Cardiac muscle cell (in vitro differentiated cells and primary cell): ENCODE data around the gene MAPKAPK2. TPM values are rescaled to one million over a fixed set of nuclear protein-coding genes. Genes with fewer than 3 reads are reported as not detected.

Experiments
- DNase-seq, 2 donors: peaks; one replicate each; pipeline versions ENCODE4 v3.0.0 to v3.0.0-alpha.2; 2010 to 2017; ENCODE audit warnings: low read depth in 1 of 2, low spot score in 1 of 2
- H3K27ac ChIP-seq: fragments of 200-600 bp; sonication (generic); 2 replicates; pipeline ENCODE4 v1.5.1; 2016
- H3K27me3 ChIP-seq: fragments of 200-600 bp; sonication (generic); 2 replicates; pipeline ENCODE4 v1.6.0; 2016; ENCODE audit warnings: control low read depth
- H3K36me3 ChIP-seq: fragments of 200-600 bp; sonication (generic); 2 replicates; pipeline ENCODE4 v1.5.1; 2016; ENCODE audit warnings: control low read depth
- H3K4me1 ChIP-seq: fragments of 200-600 bp; sonication (generic); 2 replicates; pipeline ENCODE4 v1.8.1; 2017; ENCODE audit warnings: low read depth, mild to moderate bottlenecking, mixed run types
- H3K4me3 ChIP-seq: fragments of 200-600 bp; sonication (generic); 2 replicates; pipeline ENCODE4 v1.5.1; 2016; ENCODE audit warnings: mild to moderate bottlenecking
- H3K9me3 ChIP-seq: fragments of 200-600 bp; sonication (generic); 2 replicates; pipeline ENCODE4 v1.5.1; 2017; ENCODE audit warnings: low read depth, mild to moderate bottlenecking, control low read depth
- CTCF ChIP-seq: IDR thresholded peaks from 2 replicates; pipeline ENCODE4 v1.5.1; 2012; ENCODE audit warnings: low read depth, mild to moderate bottlenecking, low read length
- polyA plus RNA-seq: library from polyadenylated mRNA; unstranded; fragments of >200 nt; fragmentation: Nextera tagmentation; extraction: Ambion mirVana; gene quantifications from 2 replicates; pipeline ENCODE4 v1.2.1, GENCODE V29; 2016
- total RNA-seq: library from RNA; depleted of rRNA; stranded (reverse); fragments of >200 nt; gene quantifications from 2 replicates; pipeline ENCODE4 v1.2.3, GENCODE V29; 2016

Gene MAPKAPK2
- total and polyA plus RNA-seq, 2 experiments from 2014 or later = 31.4 to 117 TPM

- no peak for TF ChIP-seq CTCF
- no peak overlapping the region for H3K4me3 ChIP-seq
- peak in 1 of 2 donors; percentile 47 for DNase-seq
- H3K9me3 ChIP-seq = no peaks in the 10 kb centered on the region
- H3K36me3 ChIP-seq = no peaks in the 10 kb centered on the region
- peak overlapping the region; percentile 15 for H3K27ac ChIP-seq
- peaks cover 66% of the 10 kb centered on the region for H3K4me1 ChIP-seq
- no peaks in the 10 kb centered on the region for H3K27me3 ChIP-seq
Measured at GRCh38 chr1:206696812-206697585, 12.3 kb downstream of the MAPKAPK2 start.

DNA sequence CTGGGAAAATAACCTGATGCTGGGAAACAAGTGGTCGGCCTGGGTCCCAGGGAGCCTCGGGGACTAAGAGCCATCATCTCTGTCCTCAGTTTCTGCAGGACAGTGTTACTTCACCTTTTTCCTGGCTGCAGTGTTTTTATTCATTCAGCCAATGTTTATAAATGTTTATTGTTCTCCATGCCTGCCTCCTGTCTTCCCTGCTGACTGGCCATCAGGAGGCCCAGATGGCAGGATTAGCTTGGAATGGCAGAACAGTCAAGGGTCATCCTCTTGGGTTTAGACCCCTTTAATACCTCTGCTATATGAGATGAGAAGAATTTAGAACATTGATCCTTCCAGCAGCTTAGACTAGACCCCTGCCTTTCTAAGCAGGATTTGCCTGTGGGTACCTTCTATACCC lies 13.3 kb downstream of the MAPKAPK2 start:
- peaks cover 66% of the 10 kb centered on the region for H3K4me1 ChIP-seq

DNA sequence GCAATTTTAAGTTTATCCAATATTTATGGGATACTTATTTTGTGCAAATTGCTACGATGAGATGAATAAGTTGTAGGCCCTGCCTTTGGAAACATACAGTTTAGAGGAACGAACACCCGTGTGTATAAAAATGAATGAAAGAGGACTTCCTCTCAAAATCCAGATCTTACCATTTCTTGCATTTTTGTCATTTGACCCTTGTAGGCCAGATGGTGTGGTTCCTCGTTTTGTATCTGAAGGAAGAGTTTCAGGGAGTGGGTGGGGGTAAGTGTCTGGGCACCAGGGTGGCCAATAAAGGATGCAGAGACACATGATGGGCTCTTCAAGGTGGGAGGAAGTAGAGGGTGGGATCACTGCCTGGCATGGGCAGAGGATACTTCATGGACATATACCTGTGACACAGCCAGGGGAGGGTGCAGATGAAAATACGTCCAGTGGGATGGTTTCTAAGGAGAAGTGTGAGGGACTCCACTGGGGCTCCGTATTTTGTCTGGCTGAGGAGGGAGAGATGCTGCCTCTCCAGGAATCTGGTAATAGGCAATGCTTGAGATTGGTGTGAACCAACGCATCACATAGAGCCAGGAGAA lies 14.4 kb downstream of the MAPKAPK2 start:
- H3K27ac ChIP-seq = no peak overlapping the region
- DNase-seq = no peak
- H3K4me1 ChIP-seq = peaks cover 61% of the 10 kb centered on the region
- no peak for TF ChIP-seq CTCF
- no peak overlapping the region for H3K4me3 ChIP-seq
- no peaks in the 10 kb centered on the region for H3K36me3 ChIP-seq
- H3K9me3 ChIP-seq = no peaks in the 10 kb centered on the region
- no peaks in the 10 kb centered on the region for H3K27me3 ChIP-seq

More for the DNA sequence above, 13.3 kb downstream of the MAPKAPK2 start:
- no peaks in the 10 kb centered on the region for H3K36me3 ChIP-seq
- no peak overlapping the region for H3K4me3 ChIP-seq
- no peak for DNase-seq
- TF ChIP-seq CTCF = no peak
- no peaks in the 10 kb centered on the region for H3K9me3 ChIP-seq
- H3K27ac ChIP-seq = peak overlapping the region; percentile 15
- H3K27me3 ChIP-seq = no peaks in the 10 kb centered on the region

DNA sequence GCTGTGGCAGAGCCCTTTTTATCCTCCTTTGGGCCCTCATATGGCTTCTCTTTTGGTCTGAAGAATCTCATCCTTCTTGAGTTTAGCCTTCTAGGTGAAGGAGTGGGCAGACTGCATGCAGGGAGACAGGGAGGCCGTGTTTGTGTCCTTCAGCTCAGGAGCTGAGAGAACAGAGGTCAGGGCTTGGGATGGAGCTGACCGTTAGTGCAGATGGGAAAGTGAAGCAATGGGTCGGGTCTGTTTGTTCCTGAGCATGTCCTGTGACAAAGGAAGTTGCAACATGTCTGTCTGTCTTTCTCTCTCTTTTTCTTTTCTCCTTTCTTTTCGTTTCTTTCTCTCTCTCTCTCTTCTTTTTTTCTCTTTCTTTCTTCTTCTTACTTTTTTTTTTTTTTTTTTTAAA lies 14.9 kb downstream of the MAPKAPK2 start:
- Histone ChIP-seq H3K27ac (no peak overlapping the region), H3K4me1 (peaks cover 58% of the 10 kb centered on the region), H3K36me3 (no peaks in the 10 kb centered on the region), H3K9me3 (no peaks in the 10 kb centered on the region), H3K27me3 (no peaks in the 10 kb centered on the region), H3K4me3 (no peak overlapping the region)
- TF ChIP-seq CTCF = no peak
- DNase-seq = peak in 1 of 2 donors; percentile 72

GRCh38 chr1:206700445-206701036 lies 15.8 kb downstream of the MAPKAPK2 start:
- no peaks in the 10 kb centered on the region for H3K36me3 ChIP-seq
- H3K4me3 ChIP-seq = no peak overlapping the region
- peak overlapping the region; percentile 42 for H3K27ac ChIP-seq
- H3K27me3 ChIP-seq = no peaks in the 10 kb centered on the region
- TF ChIP-seq CTCF = no peak
- peaks cover 58% of the 10 kb centered on the region for H3K4me1 ChIP-seq
- peak in 1 of 2 donors; percentile 66 for DNase-seq
- no peaks in the 10 kb centered on the region for H3K9me3 ChIP-seq
